ENCODE data around the gene TENM4. TPM values are rescaled to one million over a fixed set of nuclear protein-coding genes. Genes with fewer than 3 reads are reported as not detected.

Gene TENM4
- polyA plus RNA-seq, 3 donors: 0.31 to 1.7 TPM; not detected in 1

- peaks cover 2 to 5% (median 4%) of the 10 kb centered on the region in 3 donors for H3K27me3 Mint-ChIP-seq (ENCODE audit: low read depth in 3 of 3)
- Histone ChIP-seq H3K27me3 (ENCODE audit: control insufficient read depth in 2 of 2, insufficient read depth in 2 of 2, low read length in 2 of 2) (peaks cover 0 to 2% of the 10 kb centered on the region in 2 donors), H3K4me1 (ENCODE audit: control insufficient read depth in 1 of 2, insufficient read depth in 2 of 2, low read length in 2 of 2) (no peaks in the 10 kb centered on the region), H3K36me3 (replicated peaks in 1 of 2; ENCODE audit: control insufficient read depth in 1 of 2, insufficient read depth in 2 of 2, low read length in 2 of 2) (no peaks in the 10 kb centered on the region), H3K4me3 (replicated peaks in 1 of 3; ENCODE audit: low read depth in 2 of 3, low read length in 3 of 3) (no peak overlapping the region), H2AFZ (ENCODE audit: insufficient read depth, low read depth, low read length, poor library complexity, severe bottlenecking) (no peak overlapping the region), H4K20me1 (ENCODE audit: insufficient read depth, low read length) (no peaks in the 10 kb centered on the region), H3K27ac (ENCODE audit: low read depth in 1 of 2, low read length in 2 of 2) (no peak overlapping the region), H3K4me2 (replicated peaks; ENCODE audit: extremely low read depth, low read length, poor library complexity, severe bottlenecking) (no peak overlapping the region), H3K9me3 (replicated peaks in 1 of 2; ENCODE audit: control insufficient read depth in 1 of 2, insufficient read depth in 1 of 2, low read length in 2 of 2) (no peaks in the 10 kb centered on the region), H3K79me2 (ENCODE audit: insufficient read depth, low read length) (no peaks in the 10 kb centered on the region), H3K9ac (ENCODE audit: insufficient read depth, low read length, poor library complexity, severe bottlenecking) (no peak overlapping the region)
- no peak overlapping the region for H3K4me3 Mint-ChIP-seq
- TF ChIP-seq, protein P1, sequence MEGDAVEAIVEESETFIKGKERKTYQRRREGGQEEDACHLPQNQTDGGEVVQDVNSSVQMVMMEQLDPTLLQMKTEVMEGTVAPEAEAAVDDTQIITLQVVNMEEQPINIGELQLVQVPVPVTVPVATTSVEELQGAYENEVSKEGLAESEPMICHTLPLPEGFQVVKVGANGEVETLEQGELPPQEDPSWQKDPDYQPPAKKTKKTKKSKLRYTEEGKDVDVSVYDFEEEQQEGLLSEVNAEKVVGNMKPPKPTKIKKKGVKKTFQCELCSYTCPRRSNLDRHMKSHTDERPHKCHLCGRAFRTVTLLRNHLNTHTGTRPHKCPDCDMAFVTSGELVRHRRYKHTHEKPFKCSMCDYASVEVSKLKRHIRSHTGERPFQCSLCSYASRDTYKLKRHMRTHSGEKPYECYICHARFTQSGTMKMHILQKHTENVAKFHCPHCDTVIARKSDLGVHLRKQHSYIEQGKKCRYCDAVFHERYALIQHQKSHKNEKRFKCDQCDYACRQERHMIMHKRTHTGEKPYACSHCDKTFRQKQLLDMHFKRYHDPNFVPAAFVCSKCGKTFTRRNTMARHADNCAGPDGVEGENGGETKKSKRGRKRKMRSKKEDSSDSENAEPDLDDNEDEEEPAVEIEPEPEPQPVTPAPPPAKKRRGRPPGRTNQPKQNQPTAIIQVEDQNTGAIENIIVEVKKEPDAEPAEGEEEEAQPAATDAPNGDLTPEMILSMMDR (IDR thresholded peaks at IDR 0.05): no peak
- H3K9me3 Mint-ChIP-seq: peaks cover 0 to 6% (median 2%) of the 10 kb centered on the region in 7 donors
- H3K36me3 Mint-ChIP-seq: no peaks in the 10 kb centered on the region
- WGBS (ENCODE audit: insufficient coverage): 75% methylated on average over 5 of the region's 6 CpGs
- H3K4me1 Mint-ChIP-seq: no peaks in the 10 kb centered on the region
- intact Hi-C loops (cut with micrococcal nuclease): no loop called here
- H3K27ac Mint-ChIP-seq: no peak overlapping the region
- no peak for DNase-seq
These were observed 221.4 kb downstream of the TENM4 start for GRCh38 chr11:79219186-79220045.

DNA sequence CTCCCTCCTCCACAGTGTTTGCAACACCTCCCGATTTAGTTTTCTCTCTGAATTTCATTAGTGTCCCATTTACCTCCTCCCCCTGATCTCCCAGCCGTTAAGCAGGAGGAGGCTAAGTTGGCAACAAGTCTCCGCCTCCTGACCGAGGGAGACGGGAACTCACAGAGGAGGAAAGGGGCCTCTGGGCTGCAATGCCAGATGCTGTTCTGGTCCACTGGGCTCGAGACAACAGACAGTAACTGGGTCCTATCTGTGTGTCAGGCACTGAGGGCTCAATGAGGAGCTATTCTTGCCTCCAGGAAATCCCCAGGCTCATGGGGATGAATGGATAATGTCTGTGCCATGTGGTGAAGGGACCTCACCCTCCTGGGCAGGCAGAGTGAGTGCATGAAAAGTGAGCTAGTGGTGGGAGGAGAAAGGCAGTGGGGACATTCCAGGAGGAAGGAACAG is 228.1 kb downstream of the TENM4 start:
- Mint-ChIP-seq H3K27ac (no peak overlapping the region), H3K4me3 (no peak overlapping the region), H3K9me3 (peaks cover 0 to 4% (median 0%) of the 10 kb centered on the region in 7 donors), H3K27me3 (ENCODE audit: low read depth in 3 of 3) (peaks cover 0 to 6% (median 0%) of the 10 kb centered on the region in 3 donors), H3K4me1 (no peaks in the 10 kb centered on the region), H3K36me3 (no peaks in the 10 kb centered on the region)
- Histone ChIP-seq H3K4me2 (replicated peaks; ENCODE audit: extremely low read depth, low read length, poor library complexity, severe bottlenecking) (no peak overlapping the region), H3K79me2 (ENCODE audit: insufficient read depth, low read length) (no peaks in the 10 kb centered on the region), H3K4me3 (replicated peaks in 1 of 3; ENCODE audit: low read depth in 2 of 3, low read length in 3 of 3) (no peak overlapping the region), H4K20me1 (ENCODE audit: insufficient read depth, low read length) (no peaks in the 10 kb centered on the region), H3K4me1 (ENCODE audit: control insufficient read depth in 1 of 2, insufficient read depth in 2 of 2, low read length in 2 of 2) (no peaks in the 10 kb centered on the region), H3K9ac (ENCODE audit: insufficient read depth, low read length, poor library complexity, severe bottlenecking) (no peak overlapping the region), H3K27me3 (ENCODE audit: control insufficient read depth in 2 of 2, insufficient read depth in 2 of 2, low read length in 2 of 2) (peaks cover 0 to 4% of the 10 kb centered on the region in 2 donors), H3K36me3 (replicated peaks in 1 of 2; ENCODE audit: control insufficient read depth in 1 of 2, insufficient read depth in 2 of 2, low read length in 2 of 2) (no peaks in the 10 kb centered on the region), H2AFZ (ENCODE audit: insufficient read depth, low read depth, low read length, poor library complexity, severe bottlenecking) (no peak overlapping the region), H3K27ac (ENCODE audit: low read depth in 1 of 2, low read length in 2 of 2) (no peak overlapping the region), H3K9me3 (replicated peaks in 1 of 2; ENCODE audit: control insufficient read depth in 1 of 2, insufficient read depth in 1 of 2, low read length in 2 of 2) (no peaks in the 10 kb centered on the region)
- intact Hi-C loops (cut with micrococcal nuclease): no loop called here
- no peak for DNase-seq
- TF ChIP-seq, protein P1 (IDR thresholded peaks at IDR 0.05): no peak
- 34% methylated on average over 4 of the region's 6 CpGs for WGBS (ENCODE audit: insufficient coverage)

Data from CD14-positive monocyte (primary cell).